ENCODE measurements around the gene MFSD12. TPM values are rescaled to one million over a fixed set of nuclear protein-coding genes. Genes with fewer than 3 reads are reported as not detected.

Gene MFSD12
- total RNA-seq, 2 donors from 2014 or later, result 85.6 to 112 TPM

GRCh38 chr19:3604987-3605343, 47.6 kb upstream of the MFSD12 start:
- Histone ChIP-seq H3K27me3 (replicated peaks; ENCODE audit: insufficient read depth) (no peaks in the 10 kb centered on the region), H3K4me3 (peak overlapping the region; percentile 87), H3K4me1 (ENCODE audit: control insufficient read depth in 1 of 2, low read depth in 2 of 2) (peaks cover 47 to 80% of the 10 kb centered on the region in 2 donors), H3K36me3 (peaks cover 6% of the 10 kb centered on the region), H3K27ac (peak overlapping the region; percentile 98 to 99), H3K9me3 (no peaks in the 10 kb centered on the region)
- ATAC-seq (ENCODE audit: insufficient number of reproducible peaks, low FRiP score, low read depth) (no peak), DNase-seq (ENCODE audit: low spot score) (no peak)
- TF ChIP-seq CTCF (IDR thresholded peaks at IDR 0.05), result no peak

GRCh38 chr19:3604227-3604986, 47.0 kb upstream of the MFSD12 start:
- H3K4me1 ChIP-seq (ENCODE audit: control insufficient read depth in 1 of 2, low read depth in 2 of 2), result peaks cover 42 to 75% of the 10 kb centered on the region in 2 donors

DNA sequence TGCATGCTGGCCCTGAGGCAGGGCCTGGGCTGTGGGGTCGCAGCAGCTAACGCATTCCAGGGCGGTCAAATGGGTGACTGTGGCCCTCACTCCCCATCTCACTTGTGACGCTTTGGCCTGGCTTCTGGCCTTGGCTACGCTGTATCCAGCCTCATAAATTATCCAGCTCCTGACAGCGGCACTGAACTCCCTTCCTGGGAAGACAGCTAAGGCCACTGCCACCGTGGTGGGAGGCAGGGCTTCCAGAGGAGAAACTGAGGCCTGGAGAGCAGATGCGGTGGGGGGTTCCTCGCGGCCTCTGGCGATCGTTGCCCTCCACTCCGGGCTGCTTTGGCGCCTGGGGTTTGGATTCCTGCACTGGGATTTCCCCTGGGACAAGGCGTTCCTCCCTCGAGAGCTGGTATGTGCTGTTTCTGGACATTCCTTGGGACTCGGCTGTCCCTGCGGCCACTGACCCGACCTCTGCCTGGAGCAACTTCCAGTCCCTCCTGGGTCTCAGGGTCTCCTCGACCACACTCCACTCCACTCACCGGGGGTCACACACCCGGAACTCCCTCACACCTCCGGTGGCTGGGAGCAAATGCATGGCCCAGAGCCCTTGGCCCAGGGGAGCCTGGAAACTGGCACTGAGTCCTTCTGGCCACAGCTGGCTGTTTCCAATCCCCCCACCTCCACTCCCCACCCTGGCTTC, 45.9 kb upstream of the MFSD12 start:
- Histone ChIP-seq H3K27ac (peak overlapping the region; percentile 98 to 99), H3K4me3 (peak overlapping the region; percentile 87), H3K27me3 (replicated peaks; ENCODE audit: insufficient read depth) (no peaks in the 10 kb centered on the region), H3K36me3 (peaks cover 15% of the 10 kb centered on the region), H3K4me1 (ENCODE audit: control insufficient read depth in 1 of 2, low read depth in 2 of 2) (peaks cover 30 to 66% of the 10 kb centered on the region in 2 donors), H3K9me3 (no peaks in the 10 kb centered on the region)
- ATAC-seq (ENCODE audit: insufficient number of reproducible peaks, low FRiP score, low read depth) (peak; percentile 47), DNase-seq (ENCODE audit: low spot score) (no peak)
- TF ChIP-seq CTCF (IDR thresholded peaks at IDR 0.05), result no peak

More at GRCh38 chr19:3604227-3604986, 47.0 kb upstream of the MFSD12 start:
- Histone ChIP-seq H3K9me3 (no peaks in the 10 kb centered on the region), H3K36me3 (peaks cover 11% of the 10 kb centered on the region), H3K4me3 (peak overlapping the region; percentile 87), H3K27ac (peak overlapping the region; percentile 98 to 99), H3K27me3 (replicated peaks; ENCODE audit: insufficient read depth) (no peaks in the 10 kb centered on the region)
- ATAC-seq (ENCODE audit: insufficient number of reproducible peaks, low FRiP score, low read depth) (peak; percentile 23), DNase-seq (ENCODE audit: low spot score) (no peak)
- TF ChIP-seq CTCF (IDR thresholded peaks at IDR 0.05), result no peak

DNA sequence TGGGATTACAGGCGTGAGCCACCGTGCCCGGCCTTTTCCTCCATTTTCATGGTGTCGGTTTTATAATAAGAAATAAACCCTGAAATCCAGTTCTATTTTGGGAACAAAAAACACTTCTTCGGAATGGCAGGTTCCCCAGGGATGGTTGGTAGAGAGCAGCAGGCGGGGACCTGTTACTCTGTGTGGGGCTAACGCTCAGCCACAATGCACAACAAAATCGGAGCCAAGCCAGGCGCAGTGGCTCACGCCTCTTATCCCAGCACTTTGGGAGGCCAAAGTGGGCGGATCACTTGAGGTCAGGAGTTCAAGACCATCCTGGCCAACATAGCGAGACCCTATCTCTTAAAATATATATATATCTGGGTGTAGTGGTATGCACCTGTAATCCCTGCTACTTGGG, 43.6 kb upstream of the MFSD12 start:
- no peak for TF ChIP-seq CTCF (IDR thresholded peaks at IDR 0.05)
- Histone ChIP-seq H3K4me3 (no peak overlapping the region), H3K4me1 (ENCODE audit: control insufficient read depth in 1 of 2, low read depth in 2 of 2) (peaks cover 24 to 57% of the 10 kb centered on the region in 2 donors), H3K9me3 (no peaks in the 10 kb centered on the region), H3K27me3 (replicated peaks; ENCODE audit: insufficient read depth) (no peaks in the 10 kb centered on the region), H3K36me3 (peaks cover 23% of the 10 kb centered on the region), H3K27ac (peak overlapping the region; percentile 54 to 73)
- DNase-seq (ENCODE audit: low spot score) (no peak), ATAC-seq (ENCODE audit: insufficient number of reproducible peaks, low FRiP score, low read depth) (no peak)

- ATAC-seq (ENCODE audit: insufficient number of reproducible peaks, low FRiP score, low read depth) (no peak), DNase-seq (ENCODE audit: low spot score) (no peak)
- Histone ChIP-seq H3K4me1 (ENCODE audit: control insufficient read depth in 1 of 2, low read depth in 2 of 2) (peaks cover 20 to 47% of the 10 kb centered on the region in 2 donors), H3K9me3 (no peaks in the 10 kb centered on the region), H3K36me3 (peaks cover 31% of the 10 kb centered on the region), H3K4me3 (no peak overlapping the region), H3K27me3 (replicated peaks; ENCODE audit: insufficient read depth) (no peaks in the 10 kb centered on the region), H3K27ac (peak overlapping the region in 1 of 2 donors; percentile 73)
- TF ChIP-seq CTCF (IDR thresholded peaks at IDR 0.05), result no peak
Observed at GRCh38 chr19:3599776-3600187, 42.4 kb upstream of the MFSD12 start.

Data from thoracic aorta (tissue), 2 donors.